Pancreas (tissue), 10 donors: ENCODE data around the gene PLB1. TPM values are rescaled to one million over a fixed set of nuclear protein-coding genes. Genes with fewer than 3 reads are reported as not detected.
A peak's percentile ranks its signal among the peaks of the same experiment; 100 is the strongest.

ENCODE experiments used
- ATAC-seq, 4 donors: fragments of 200-7000 bp; cut with Tn5 transposase; one replicate each; pipeline versions ENCODE4 v1.8.0 to v1.9.1; 2020; ENCODE audit warnings: mild to moderate bottlenecking in 4 of 4, moderate library complexity in 4 of 4
- DNase-seq, 6 donors: peaks; one replicate each; pipeline ENCODE4 v3.0.0-alpha.2; 2020
- FAIRE-seq: peaks from 2 replicates; lab custom pipeline; 2012; peaks lifted over from hg19 to GRCh38; lab: Jason Lieb, UNC
- H3K27ac ChIP-seq, 4 donors: fragments of 200-600 bp; sonication (generic); 1 replicate in 3 of 4; 2 replicates in 1 of 4; pipeline versions ENCODE4 v1.5.0 to v1.8.0; 2020
- H3K27me3 ChIP-seq, 4 donors: fragments of 200-600 bp; one replicate each; pipeline ENCODE4 v1.8.0; 2021
- H3K36me3 ChIP-seq, 3 donors: fragments of 200-600 bp; sonication (generic) in 1 of 3; one replicate each; pipeline versions ENCODE4 v1.5.0 to v1.8.0; 2020 to 2021
- H3K4me1 ChIP-seq, 3 donors: fragments of 200-600 bp; one replicate each; pipeline ENCODE4 v1.8.0; 2021
- H3K4me3 ChIP-seq, 4 donors: fragments of 200-600 bp; sonication (generic) in 2 of 4; one replicate each; pipeline versions ENCODE4 v1.5.0 to v1.8.0; 2020 to 2021
- H3K9me3 ChIP-seq, 4 donors: fragments of 200-600 bp; one replicate each; pipeline ENCODE4 v1.8.0; 2021
- WGBS, 2 donors: extraction: QIAGEN DNeasy Blood & Tissue Kit; methylation state at CpG; one replicate each; pipeline ENCODE4 v1.1.7; 2013; 5-methylcytosine and 5-hydroxymethylcytosine counted together
- intact Hi-C, 3 donors: fragments of 100-400 bp; cut with DNase I; formaldehyde crosslinking; loops; one replicate each; pipeline versions ENCODE4 v1.11.1 to v1.14.2; 2022
- polyA plus RNA-seq, 2 donors: library from polyadenylated mRNA; stranded (reverse); fragments of 200-250 nt; gene quantifications; one replicate each; pipeline ENCODE4 v1.2.3, GENCODE V29; 2013
- total RNA-seq, 6 donors: library from RNA; stranded (reverse); fragmentation: NEBNext Ultra II Directional in 4 of 6; extraction: Animal tissue kit (Norgen Biotek cat#: 25700) in 4 of 6; gene quantifications; one replicate each; pipeline versions ENCODE4 v1.2.1 to v1.2.4, GENCODE V29; 2021 to 2023
- TF ChIP-seq, protein P1 (sequence below), 4 donors: fragments of 200-600 bp; sonication (generic) in 3 of 4; IDR thresholded peaks; one replicate each; pipeline versions ENCODE4 v1.5.0 to v1.8.0; 2021; ENCODE audit warnings: antibody characterized with exemption in 4 of 4
- donor health status: healthy with polysubstance abuse.
- donor health status: DM: no; HTN: no; CAD: no; lungs with moderate emphysema.
- donor health status: DM: no; HTN: no; CAD: no.
- donor health status: control.
- donor health status: control.
- donor health status: Bipolar disorder and iron deficiency.
- donor health status: DM: yes; HTN: yes; CAD: no.
- donor health status: DM: no; HTN: no; CAD: no.
- donor health status: DM: no; HTN: no; CAD: no.
- donor health status: DM: yes; HTN: yes; CAD: no.

The PLB1 gene
- total and polyA plus RNA-seq, 8 donors, result 0.16 to 2.4 (median 0.93) TPM

- no peak overlapping the region for H3K4me3 ChIP-seq
- no peaks in the 10 kb centered on the region for H3K27me3 ChIP-seq
- WGBS, 2 donors, result 90 to 96% methylated on average over 4 to 5 of the region's 5 CpGs
- H3K27ac ChIP-seq, result peak overlapping the region in 1 of 4 donors; percentile 65
- DNase-seq, result peak in 1 of 6 donors; percentile 30
- H3K4me1 ChIP-seq, result peaks cover 0 to 21% (median 21%) of the 10 kb centered on the region in 3 donors
- intact Hi-C loops, result loop anchor here in 1 of 3 donors (10.0 kb wide), 1 partner anchor 118 kb away; no protein-coding TSS in a partner anchor
- TF ChIP-seq, protein P1, sequence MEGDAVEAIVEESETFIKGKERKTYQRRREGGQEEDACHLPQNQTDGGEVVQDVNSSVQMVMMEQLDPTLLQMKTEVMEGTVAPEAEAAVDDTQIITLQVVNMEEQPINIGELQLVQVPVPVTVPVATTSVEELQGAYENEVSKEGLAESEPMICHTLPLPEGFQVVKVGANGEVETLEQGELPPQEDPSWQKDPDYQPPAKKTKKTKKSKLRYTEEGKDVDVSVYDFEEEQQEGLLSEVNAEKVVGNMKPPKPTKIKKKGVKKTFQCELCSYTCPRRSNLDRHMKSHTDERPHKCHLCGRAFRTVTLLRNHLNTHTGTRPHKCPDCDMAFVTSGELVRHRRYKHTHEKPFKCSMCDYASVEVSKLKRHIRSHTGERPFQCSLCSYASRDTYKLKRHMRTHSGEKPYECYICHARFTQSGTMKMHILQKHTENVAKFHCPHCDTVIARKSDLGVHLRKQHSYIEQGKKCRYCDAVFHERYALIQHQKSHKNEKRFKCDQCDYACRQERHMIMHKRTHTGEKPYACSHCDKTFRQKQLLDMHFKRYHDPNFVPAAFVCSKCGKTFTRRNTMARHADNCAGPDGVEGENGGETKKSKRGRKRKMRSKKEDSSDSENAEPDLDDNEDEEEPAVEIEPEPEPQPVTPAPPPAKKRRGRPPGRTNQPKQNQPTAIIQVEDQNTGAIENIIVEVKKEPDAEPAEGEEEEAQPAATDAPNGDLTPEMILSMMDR (IDR thresholded peaks at IDR 0.05), result no peak
- no peak for FAIRE-seq
- no peaks in the 10 kb centered on the region for H3K9me3 ChIP-seq
- no peak for ATAC-seq
- H3K36me3 ChIP-seq, result no peaks in the 10 kb centered on the region
Observed at GRCh38 chr2:28626376-28626775, 130.5 kb downstream of the PLB1 start.

- peaks cover 0 to 18% (median 16%) of the 10 kb centered on the region in 3 donors for H3K4me1 ChIP-seq
- H3K4me3 ChIP-seq, result no peak overlapping the region
- FAIRE-seq, result no peak
- peak in 1 of 6 donors; percentile 43 for DNase-seq
- intact Hi-C loops, result loop anchor here in 1 of 3 donors (10.0 kb wide), 1 partner anchor 118 kb away; no protein-coding TSS in a partner anchor
- no peaks in the 10 kb centered on the region for H3K36me3 ChIP-seq
- 72 to 80% methylated on average over 7 of the region's 7 CpGs for WGBS, 2 donors
- no peaks in the 10 kb centered on the region for H3K27me3 ChIP-seq
- TF ChIP-seq, protein P1 (IDR thresholded peaks at IDR 0.05), result no peak
- H3K9me3 ChIP-seq, result no peaks in the 10 kb centered on the region
- no peak overlapping the region for H3K27ac ChIP-seq
- ATAC-seq, result no peak
Observed at GRCh38 chr2:28626891-28627421, 131.1 kb downstream of the PLB1 start.

DNA sequence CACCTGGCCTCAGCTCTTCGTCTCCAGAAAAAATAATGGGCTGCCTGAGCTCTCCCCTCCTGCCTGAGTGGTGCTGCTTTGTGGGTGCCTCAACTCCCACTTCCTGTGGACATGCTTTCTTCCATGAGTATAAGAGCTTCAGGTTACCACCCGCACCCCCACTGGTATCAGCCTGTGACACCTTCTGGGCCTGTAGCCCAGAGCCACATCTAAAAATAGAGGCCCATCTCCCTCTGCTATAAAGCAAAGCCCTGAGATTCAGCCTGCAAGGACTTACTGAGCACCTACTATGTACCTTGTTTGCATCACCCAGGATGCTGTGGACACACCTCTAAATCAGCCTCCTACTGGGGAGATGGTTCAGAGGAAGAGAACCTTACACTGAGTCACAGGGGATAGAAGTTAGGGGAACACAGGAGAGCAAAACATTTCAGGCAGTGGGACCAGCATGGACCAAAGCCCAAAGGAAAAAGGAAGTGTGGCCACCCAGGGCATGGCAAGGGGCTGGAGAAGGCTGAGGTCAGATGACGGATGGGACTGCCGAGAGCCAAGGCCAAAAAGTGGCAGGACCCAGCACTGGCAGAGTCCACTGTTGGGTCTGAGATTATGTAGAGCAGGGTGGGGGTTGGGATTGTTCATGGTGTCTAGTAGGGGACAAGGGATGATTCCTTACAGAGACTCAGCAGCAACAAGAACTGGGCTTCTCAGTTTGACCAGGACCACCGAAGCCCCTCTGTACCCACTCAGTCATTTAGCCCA, 132.0 kb downstream of the PLB1 start:
- Histone ChIP-seq H3K4me3 (no peak overlapping the region), H3K9me3 (no peaks in the 10 kb centered on the region), H3K27ac (no peak overlapping the region), H3K36me3 (no peaks in the 10 kb centered on the region), H3K27me3 (no peaks in the 10 kb centered on the region), H3K4me1 (peaks cover 0 to 14% (median 13%) of the 10 kb centered on the region in 3 donors)
- DNase-seq (peak in 1 of 6 donors; percentile 25), ATAC-seq (peak in 2 of 4 donors; percentile 15), FAIRE-seq (no peak)
- intact Hi-C loops, result loop anchor here in 1 of 3 donors (10.0 kb wide), 1 partner anchor 117 kb away; no protein-coding TSS in a partner anchor
- WGBS, 2 donors, result 59 to 79% methylated on average over 5 of the region's 5 CpGs
- TF ChIP-seq, protein P1 (IDR thresholded peaks at IDR 0.05), result no peak

DNA sequence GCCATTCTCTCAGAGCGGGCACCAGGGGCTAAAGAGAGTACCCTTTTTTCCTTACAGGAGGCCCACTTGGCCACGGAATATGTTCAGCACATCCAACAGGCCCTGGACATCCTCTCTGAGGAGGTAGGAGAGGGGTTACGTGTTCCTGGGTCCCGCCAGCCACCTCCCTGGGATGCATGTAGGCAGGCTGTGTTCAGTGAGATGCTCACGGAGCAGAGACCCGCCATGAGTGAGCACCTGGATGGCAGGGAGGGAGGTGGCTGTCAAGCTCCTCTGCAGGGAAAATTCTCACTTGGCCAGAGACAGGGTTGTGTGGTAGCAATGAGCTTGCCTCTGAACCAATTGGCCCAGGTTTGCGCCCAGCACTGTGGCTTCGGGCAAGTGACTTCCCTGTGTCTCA, 132.6 kb downstream of the PLB1 start:
- intact Hi-C loops, result loop anchor here in 1 of 3 donors (10.0 kb wide), 1 partner anchor 116 kb away; no protein-coding TSS in a partner anchor
- FAIRE-seq (no peak), ATAC-seq (no peak), DNase-seq (peak in 1 of 6 donors; percentile 41)
- H3K27me3 ChIP-seq, result no peaks in the 10 kb centered on the region
- WGBS, 2 donors, result 97 to 99% methylated on average over 8 of the region's 8 CpGs
- H3K27ac ChIP-seq, result no peak overlapping the region
- TF ChIP-seq, protein P1 (IDR thresholded peaks at IDR 0.05), result no peak
- H3K4me1 ChIP-seq, result peaks cover 0 to 15% (median 14%) of the 10 kb centered on the region in 3 donors
- H3K36me3 ChIP-seq, result no peaks in the 10 kb centered on the region
- H3K9me3 ChIP-seq, result no peaks in the 10 kb centered on the region
- H3K4me3 ChIP-seq, result no peak overlapping the region
